HG03064 (cell line): ENCODE data around the gene PTOV1.
"Not testable (repeated sequence)": the region's sequence is repeated elsewhere in the genome, so short reads cannot be mapped to it uniquely, and the experiment has no call there.

Source experiments
- ATAC-seq: cut with Tn5 transposase; IDR thresholded peaks from one replicate; pipeline ENCODE4 v1.9.1; 2021; ENCODE audit warnings: low read depth; ENCODE audit not compliant: unreplicated experiment

The PTOV1 gene

DNA sequence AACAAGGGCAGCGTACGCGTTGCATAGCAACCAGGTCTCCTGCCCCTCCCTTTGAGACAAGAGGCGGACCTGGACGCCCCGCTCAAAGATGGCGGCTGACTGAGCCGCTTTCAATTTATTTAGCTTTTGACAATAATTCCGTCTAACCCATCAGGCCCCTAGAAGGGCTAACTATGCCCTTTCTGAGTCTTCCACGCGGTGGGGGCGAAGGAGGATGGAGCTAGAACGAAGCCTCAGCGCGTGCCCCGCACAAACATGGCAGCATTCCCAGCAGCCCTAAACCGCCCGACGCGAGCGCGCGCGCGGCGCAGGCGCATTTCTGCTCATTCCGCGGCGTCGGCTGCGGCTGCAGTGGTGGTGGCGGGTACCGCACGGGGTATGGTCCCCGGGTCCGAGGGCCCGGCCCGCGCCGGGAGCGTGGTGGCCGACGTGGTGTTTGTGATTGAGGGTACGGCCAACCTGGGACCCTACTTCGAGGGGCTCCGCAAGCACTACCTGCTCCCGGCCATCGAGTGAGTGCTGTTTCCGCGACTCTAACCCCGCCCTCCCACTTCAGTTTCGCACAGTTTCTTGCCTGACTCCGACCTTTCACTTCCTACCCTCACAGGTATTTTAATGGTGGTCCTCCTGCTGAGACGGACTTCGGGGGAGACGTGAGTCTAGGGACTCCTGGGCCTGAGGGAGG is 32.9 kb upstream of the PTOV1 start, which contains the start of gene MED25:
TSS of gene MED25 (plus strand) at position 326 of the 685 bp plus-strand sequence. CDS start at position 379, 53 bp downstream.
- ATAC-seq: peak; percentile 61

DNA sequence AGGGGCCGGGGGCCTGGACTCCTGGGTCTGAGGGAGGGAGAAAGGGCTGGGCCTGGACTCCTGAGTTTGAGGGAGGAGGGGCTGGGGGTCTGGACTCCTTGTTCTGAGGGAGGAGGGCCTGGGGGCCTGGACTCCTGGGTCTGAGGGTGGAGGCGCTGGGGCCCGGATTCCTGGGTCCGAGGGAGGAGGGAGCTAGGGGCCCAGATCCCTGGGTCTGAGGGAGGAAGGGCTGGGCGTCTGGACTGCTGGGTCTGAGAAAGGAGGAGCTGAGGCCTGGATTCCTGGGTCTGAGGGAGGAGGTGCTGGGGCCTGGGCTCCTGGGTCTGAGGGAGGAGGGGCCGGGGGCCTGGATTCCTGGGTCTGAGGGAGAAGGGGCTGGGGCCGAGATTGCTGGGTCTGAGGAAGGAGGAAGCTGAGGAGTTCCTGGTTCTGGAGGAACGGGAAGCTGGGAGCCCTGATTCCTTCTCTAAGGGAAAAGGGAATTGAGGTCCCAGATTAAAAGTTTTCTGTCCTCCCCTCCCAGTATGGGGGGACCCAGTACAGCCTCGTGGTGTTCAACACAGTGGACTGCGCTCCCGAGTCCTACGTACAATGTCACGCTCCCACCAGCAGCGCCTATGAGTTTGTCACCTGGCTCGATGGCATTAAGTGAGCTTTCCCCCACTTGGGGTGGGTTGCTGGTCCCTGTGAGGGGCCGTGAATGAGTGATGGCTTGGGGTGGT is 32.1 kb upstream of the PTOV1 start:
- ATAC-seq: no peak

DNA sequence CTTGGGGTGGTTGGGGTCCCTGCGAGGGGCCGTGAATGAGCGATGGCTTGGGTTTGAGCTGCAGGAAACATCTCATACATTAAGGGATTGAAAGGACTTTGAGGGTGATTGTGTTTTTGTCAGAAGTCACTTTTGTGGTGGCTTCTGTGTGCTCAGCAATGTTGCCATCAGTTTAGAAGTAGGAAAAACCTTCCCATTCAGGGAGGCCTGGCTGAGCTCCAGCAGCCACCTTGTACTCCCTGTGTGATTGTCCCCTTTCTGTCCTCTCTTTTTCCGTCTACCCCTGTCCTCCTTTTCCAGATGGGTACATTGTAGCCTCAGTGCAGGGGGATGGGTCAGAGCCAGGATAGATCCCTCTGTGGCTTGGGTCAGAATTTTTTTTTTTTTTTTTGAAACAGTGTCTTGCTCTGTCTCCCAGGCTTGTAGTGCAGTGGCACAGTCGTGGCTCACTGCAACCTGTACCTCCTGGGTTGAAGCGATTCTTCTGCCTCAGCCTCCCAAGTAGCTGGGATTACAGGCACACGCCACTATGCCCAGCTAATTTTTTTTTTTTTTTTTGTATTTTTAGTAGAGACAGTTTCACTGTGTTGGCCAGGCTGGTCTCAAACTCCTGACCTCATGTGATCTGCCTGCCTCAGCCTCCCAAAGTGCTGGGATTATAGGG is 31.4 kb upstream of the PTOV1 start:
- not testable (repeated sequence) for ATAC-seq

DNA sequence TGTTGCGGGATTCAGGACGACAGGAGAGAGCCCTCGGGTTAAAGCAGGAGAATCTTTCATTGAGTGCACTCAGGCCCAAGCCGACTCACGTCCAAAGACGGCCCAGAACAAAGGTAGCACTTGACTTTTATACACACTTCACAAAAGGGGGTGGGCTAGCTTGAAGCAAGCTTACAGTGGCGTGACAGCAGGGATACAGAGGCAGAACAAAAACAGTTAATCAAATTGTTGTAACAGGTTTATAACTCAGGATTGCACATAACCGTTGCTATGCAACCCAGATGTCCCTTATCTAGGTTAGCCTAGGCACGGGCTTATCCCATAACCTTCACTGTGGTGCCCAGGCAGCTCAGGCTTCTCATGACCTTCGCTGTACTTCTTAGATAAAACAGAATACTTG is 30.8 kb upstream of the PTOV1 start:
- ATAC-seq: no peak

DNA sequence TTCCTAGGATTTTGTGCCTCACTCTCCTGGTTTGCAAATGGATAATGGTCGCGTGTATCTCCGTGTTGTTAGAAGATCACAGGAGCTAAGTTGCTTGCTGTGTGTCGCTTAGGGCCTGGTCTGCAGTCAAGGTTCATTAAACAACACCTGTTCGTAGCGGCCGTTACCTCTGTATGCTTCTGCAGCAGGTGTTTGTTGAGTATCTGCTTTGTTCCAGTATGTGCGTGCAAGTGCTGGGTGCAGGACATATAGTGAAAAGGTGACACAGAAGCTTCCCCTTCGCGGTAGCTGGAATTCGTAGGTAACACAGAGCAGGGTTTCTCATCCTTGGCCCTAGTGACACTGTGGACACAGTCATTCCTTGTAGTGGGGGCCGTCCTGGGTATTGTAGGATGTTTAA is 27.5 kb upstream of the PTOV1 start:
- ATAC-seq: no peak

DNA sequence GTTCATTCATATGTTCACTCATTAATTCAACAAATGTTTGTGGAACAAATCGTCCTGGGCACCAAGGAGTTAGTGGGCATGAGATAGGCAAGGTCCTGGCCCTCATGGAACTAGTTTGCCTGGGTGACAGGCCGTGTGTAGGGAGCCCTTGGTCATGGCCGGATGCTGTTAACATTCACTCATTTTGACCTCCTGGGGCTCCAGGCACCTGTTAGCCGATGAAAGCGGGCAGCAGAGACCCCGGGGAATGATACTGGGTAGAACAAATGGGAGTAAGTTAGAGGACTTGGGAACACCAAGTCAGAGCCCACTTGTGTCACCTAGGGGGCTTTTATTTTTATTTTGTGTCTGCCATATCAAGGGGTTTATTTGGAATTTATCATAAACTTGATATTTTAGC is 26.3 kb upstream of the PTOV1 start:
- ATAC-seq: no peak

DNA sequence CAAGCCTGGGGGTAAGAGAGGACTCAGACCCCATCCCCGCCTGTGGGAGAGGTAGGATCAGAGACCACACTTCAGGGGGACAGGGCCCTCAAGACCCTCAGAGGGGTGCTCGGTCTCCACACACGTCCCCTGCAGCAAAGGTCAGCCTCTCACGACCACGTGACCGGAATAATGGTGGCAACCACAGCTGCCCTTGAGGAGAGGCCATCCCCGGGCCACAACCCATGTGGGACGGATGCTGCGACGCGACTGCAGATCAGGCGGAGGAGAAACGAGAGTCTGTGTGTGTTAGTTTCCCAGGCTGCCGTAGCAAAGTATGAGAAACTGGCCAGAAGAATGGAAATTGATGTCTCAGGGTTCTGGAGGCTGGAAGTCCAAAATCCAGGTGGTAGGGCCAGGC is 23.9 kb upstream of the PTOV1 start:
- ATAC-seq: no peak

DNA sequence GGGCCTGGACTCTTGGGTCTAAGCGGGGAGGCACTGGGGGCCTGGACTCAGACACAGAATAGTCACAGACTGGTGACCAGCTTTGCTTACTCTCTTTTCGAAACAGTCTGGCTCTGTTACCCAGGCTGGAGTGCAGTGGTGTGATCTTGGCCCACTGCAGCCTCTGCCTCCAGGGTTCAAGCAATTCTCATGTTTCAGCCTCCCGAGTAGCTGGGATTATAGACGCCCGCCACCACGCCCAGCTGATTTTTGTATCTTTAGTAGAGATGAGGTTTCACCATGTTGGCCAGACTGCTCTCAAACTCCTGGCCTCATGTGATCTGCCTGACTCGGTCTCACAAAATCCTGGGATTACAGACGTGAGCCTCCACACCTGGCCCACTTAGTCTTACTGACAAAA is 21.8 kb upstream of the PTOV1 start:
- no peak for ATAC-seq

DNA sequence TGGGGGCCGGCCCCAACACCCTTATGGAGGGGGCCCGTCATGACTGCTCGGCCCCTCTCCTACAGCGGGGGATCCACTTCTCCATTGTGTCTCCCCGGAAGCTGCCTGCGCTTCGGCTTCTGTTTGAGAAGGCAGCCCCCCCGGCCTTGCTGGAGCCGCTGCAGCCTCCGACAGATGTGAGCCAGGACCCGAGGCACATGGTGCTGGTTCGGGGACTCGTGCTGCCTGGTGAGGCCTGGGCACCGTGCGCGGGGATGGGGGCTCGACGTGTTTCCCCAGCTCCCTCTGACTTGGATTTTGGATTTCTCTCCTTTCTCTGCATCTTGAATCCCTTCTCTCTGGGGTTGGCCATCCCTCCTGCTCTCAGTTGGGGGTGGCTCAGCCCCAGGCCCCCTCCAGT is 21.2 kb upstream of the PTOV1 start:
- no peak for ATAC-seq

DNA sequence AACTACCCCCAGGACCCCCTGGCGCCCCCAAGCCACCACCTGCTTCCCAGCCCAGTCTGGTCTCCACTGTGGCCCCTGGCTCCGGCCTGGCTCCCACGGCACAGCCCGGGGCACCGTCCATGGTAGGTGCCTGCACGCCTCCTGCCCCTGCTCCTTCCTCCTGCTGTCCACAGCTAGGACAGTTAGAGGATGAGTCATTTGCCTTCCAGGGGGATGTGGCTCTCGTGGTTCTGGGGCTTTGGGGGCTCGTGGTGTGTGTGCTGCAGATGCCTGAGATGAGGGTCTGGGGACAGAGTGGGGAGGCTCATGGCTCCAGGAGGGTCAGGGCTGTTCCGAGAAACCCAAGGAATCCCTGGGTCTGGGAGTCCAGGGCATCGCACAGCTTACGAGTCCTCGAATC is 20.2 kb upstream of the PTOV1 start:
- no peak for ATAC-seq

DNA sequence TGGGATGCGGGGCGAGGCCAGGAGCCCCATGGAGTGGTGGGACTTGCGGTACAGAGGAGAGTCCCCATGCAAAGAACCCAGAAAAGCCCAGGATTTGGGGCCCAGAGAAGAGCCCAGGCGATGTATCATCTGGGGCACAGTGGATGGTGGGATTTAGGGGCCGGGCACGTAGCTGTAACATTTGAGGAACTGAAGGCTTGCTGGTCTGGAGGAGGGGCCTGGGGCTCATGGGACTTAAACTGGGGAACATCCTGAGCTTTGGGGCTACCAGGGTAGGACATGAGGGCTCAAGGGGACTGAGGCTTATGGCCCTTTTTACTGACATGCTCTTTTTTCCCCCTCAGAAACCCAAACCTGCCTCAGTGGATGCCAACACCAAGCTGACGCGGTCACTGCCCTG is 19.4 kb upstream of the PTOV1 start:
- no peak for ATAC-seq

DNA sequence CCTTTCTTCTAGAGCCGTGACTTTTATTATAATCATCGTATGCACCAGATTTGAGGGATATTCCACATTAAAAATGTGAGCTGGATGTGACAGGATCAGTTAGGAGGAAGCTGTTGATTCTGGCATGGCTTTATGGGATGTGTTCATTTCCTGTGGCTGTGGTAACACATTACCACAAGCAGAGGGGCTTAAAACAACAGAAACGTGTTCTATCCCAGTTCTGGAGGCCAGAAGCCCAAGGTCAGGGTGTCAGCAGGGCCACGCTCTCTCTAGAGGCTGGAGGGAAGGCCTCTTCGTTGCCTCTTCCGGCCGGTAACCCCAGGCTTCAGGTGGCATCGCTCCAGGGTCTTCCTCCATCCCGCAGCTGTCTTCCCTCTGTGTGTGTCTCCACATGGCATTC is 18.4 kb upstream of the PTOV1 start:
- no peak for ATAC-seq

DNA sequence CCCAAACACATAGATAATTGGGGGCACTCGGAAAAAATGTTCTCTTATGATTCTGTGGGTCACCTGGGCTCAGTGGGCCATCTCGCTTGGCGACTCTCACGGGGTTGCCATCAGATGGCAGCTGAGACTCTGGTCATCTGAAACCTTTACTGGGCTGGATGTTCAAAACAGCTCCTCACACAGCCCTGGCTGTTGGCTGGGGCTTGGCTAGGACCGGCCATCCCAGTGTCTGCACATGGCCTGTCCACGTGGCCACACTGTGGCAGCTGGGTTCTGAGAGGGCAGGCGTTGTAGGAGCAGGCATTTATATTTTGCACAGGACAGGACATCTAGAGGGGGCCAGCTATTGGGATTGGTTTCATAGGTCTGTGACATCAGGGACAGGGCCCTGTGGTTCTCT is 17.4 kb upstream of the PTOV1 start:
- no peak for ATAC-seq

DNA sequence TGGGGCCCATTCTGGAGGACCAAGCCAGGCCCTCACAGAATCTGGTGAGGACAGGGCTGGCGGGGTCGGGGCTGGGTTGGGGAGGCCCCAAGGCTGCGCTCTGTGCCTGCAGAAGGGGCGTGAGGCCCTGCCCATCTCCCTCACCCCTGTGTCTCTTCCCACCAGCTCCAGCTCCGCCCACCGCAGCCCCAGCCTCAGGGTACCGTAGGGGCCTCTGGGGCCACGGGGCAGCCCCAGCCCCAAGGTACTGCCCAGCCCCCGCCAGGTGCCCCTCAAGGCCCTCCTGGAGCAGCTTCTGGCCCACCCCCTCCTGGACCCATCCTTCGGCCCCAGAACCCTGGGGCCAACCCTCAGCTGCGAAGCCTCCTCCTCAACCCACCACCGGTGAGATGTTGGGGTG is 15.4 kb upstream of the PTOV1 start:
- ATAC-seq: no peak

DNA sequence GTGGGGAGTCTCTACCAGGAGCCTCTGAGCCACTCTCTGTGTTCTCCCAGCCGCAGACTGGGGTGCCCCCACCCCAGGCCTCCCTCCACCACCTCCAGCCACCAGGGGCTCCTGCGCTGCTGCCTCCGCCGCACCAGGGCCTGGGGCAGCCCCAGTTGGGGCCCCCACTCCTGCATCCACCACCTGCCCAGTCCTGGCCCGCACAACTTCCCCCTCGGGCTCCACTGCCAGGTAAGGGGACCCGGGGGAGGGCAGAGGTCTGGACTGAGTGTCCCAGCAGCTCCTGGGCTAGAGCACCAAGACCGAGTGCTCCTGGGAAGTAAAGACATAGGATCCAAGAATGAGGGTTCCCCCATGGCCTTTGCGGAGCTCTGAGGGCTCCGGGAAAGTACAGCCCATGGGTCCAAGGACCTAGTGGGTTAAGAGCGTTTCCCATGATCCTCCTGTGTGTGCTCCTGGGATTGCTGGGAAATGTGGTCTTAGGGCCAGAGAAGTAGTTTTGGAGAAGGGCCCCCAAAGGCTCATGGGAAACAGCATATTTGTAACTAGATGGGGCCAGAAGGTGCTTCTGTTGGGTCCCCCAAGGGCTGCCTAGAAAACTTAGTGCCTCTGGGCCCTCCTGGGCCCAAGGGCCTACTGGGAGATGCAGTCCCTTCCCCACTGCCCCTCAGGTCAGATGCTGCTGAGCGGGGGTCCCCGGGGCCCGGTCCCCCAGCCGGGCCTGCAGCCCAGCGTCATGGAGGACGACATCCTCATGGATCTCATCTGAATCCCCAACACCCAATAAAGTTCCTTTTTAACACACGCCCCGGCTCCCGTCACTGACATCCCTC is 14.6 kb upstream of the PTOV1 start:
- no peak for ATAC-seq

DNA sequence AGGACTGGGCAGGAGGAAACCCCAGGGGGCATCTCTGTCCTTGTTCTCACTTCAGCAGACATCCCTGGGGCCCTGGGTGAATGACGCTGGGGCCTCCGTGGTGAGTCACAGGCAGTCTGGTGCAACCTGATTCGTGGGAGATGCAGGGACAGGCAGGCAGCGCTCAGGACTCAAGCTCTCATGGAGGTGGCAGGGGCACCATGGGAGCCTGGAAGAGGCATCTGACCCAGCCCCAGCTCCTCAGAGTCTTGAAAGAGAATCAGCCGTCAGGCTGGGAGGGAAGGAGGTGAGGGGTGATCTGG is 14.0 kb upstream of the PTOV1 start:
- ATAC-seq: no peak

DNA sequence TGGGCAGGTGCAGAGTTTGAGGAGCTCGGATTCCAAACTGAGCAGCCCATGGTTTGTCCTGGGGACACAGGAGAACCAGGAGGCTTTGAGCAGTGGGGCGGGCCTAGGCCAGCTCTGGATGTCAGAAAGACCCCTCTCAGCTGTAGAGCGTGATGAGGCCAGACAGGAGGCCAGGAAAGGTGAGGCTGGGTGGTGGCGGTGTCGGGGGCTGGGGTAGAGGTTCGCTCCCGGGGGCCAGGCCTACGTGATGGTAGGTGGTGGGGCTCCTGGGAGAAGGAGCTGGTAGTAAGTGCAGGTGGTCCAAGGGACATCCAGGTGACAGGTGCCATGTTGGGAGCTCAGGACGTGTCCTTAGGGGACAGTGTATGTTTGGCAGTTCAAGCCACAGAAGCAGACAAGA is 13.5 kb upstream of the PTOV1 start:
- no peak for ATAC-seq

DNA sequence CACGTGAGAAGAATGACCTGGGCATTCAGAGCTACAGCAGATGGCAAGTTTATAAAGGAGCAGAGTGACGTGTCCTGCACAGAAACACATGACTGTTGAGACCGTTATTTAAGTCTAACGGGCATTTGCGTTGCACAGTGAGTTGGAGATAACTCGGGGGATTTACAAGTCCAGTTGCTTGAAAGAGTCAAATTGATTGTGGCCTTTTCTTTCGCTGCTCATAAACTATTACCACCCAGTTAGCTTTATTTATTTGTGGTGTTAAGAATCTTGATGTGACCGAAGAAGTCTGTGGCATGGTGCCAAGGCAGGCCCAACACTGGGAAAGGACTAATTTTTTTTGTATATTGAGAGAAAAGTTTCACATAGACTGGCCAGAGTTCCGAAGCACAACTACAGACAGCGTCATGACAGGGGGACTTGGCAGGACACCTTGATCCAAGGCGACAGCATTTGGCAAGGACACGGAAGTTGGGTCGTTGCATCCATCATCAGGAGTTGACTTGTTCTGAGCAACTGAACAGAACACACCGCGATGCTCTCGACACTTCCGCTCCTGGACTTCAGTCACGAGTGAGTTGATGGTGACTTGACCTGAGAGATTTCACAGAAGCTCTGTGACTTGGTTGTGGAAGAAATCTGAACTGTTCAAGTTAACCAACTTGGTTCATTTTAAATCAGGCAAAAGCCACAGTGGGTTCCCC is 11.9 kb upstream of the PTOV1 start:
- ATAC-seq: no peak

DNA sequence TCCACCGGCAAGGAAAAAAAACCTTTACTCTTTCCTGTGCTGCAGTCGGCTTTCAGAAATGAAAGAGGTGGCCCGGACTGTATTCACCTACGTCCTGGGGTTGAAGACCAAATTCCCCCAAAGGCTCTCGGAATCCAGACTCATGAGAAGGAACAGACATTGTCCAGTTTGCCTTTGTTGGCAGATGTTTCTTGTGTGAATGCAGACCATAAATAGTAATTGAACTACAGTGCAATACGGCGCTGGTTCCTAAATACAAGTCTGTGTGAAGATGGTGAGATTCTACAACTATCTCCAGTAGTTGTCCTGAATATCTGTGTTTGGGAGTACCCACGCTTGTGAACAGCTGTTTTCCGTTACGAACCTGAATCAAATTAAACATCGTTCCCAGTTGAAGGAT is 11.2 kb upstream of the PTOV1 start:
- ATAC-seq: no peak

DNA sequence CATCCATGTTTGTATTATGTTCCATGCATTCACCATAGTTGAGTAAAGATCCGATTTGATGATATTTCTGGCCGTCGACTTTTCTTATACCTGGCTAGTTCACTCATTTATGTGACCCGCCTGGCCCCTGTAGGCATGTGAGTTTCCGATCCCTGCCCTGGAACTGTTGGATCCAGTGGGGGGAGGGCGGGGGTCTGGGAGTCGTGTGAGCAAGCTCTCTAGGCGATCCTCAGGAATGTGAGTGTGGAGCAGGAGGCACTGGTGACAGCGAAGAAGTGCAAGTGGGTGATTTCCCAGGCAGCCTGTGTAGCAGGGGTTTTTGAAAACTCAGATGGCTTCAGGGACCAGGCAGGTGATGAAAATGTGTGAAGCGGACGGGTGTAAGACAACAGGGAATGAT is 10.6 kb upstream of the PTOV1 start:
- ATAC-seq: no peak
